GM12864 (cell line): Measurements from ENCODE around the gene SOX9.

Experiments
- DNase-seq: peaks from one replicate; pipeline ENCODE4 v3.0.0-alpha.2; 2011; ENCODE audit warnings: low read depth
- H3K4me3 ChIP-seq: 2 replicates; pipeline ENCODE4 v1.5.1; 2011; ENCODE audit warnings: mild to moderate bottlenecking, low read depth, low read length, control low read depth
- TF ChIP-seq, protein P1 (sequence below): IDR thresholded peaks from 2 replicates; pipeline ENCODE4 v1.5.1; 2011; ENCODE audit warnings: low read depth, mild to moderate bottlenecking, moderate library complexity, low read length, control low read depth, inconsistent platforms; ENCODE audit errors: missing control alignments

The SOX9 gene

GRCh38 chr17:72163474-72163873, 42.7 kb downstream of the SOX9 start:
- no peak for DNase-seq
- no peak overlapping the region for H3K4me3 ChIP-seq
- TF ChIP-seq, protein P1, sequence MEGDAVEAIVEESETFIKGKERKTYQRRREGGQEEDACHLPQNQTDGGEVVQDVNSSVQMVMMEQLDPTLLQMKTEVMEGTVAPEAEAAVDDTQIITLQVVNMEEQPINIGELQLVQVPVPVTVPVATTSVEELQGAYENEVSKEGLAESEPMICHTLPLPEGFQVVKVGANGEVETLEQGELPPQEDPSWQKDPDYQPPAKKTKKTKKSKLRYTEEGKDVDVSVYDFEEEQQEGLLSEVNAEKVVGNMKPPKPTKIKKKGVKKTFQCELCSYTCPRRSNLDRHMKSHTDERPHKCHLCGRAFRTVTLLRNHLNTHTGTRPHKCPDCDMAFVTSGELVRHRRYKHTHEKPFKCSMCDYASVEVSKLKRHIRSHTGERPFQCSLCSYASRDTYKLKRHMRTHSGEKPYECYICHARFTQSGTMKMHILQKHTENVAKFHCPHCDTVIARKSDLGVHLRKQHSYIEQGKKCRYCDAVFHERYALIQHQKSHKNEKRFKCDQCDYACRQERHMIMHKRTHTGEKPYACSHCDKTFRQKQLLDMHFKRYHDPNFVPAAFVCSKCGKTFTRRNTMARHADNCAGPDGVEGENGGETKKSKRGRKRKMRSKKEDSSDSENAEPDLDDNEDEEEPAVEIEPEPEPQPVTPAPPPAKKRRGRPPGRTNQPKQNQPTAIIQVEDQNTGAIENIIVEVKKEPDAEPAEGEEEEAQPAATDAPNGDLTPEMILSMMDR, result no peak

DNA sequence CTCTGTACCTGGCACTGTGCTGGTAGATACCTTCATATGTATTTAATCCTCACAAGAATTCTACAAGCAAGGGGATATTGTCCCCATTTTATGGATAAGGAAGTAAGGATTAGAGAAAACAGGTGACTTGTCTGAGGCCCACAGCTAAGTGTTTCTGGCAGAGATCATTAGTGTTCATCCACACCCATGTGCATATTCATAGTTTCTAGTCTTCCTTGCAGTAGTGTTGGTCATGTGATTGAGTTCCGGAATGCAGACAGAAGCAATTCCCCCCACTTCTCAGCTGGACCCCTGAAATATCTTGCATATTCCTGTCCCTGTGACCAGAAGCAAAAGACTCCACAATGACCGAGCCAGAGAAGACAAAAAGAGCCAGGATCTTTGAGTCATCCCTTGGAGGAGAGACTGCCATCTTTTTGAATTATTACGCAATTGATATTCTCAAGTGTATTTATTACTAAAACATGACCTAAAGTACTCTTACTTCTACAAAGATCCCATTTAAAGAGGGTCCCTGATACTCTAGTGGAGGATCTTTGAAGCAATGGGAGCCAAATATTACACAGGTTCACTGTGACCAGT, 43.4 kb downstream of the SOX9 start:
- no peak overlapping the region for H3K4me3 ChIP-seq
- TF ChIP-seq, protein P1, result no peak
- no peak for DNase-seq

- TF ChIP-seq, protein P1, result no peak
- H3K4me3 ChIP-seq, result no peak overlapping the region
- no peak for DNase-seq
These were observed 44.5 kb downstream of the SOX9 start for GRCh38 chr17:72165192-72165866.

DNA sequence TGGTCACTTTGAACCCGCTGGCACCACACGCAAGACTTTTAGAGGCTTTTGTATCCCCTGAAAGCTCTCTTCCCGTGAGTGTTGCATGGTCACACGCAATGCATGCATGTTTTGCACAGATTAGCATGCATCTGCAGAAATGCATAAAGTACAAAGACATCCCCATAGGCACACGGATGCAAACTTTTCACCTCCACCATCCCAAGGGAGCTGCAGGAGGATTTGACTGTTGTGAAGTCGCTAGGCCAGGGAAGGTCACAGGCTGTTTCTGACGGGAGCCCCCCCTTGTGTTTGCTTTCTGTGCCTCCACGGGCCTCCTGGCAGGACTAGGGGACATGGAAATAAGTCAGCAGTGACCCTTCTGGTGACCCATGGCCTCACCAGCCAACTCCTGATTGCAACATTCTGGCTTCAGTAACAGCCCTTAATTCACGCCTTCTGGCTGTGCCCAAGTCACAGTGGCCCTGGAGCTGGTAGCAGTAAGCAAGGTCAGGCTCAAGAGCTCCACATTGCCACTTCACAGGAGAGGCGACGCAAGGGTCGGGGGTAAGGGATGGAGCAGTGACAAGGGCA, 45.1 kb downstream of the SOX9 start:
- DNase-seq, result no peak
- TF ChIP-seq, protein P1, result no peak
- no peak overlapping the region for H3K4me3 ChIP-seq

DNA sequence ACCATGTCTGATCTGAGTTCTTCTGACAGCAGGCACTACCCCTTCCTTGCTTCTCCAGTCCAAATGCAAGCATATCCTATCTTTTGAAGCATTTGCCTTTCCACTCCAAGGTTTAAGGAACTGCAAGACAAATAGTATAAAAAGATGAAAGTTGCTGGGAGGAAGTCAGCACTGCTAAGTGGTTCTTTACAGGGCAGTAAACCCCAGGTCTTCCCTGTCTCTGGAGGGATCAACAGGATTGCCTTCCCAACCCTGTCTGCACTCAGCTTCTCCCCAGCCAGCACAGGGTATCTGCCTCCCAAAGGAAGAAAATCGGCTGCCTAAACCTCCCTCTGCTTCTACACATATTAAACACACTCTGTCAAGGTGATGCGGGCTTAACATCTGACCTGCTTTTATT, 46.8 kb downstream of the SOX9 start:
- TF ChIP-seq, protein P1, result no peak
- H3K4me3 ChIP-seq, result no peak overlapping the region
- DNase-seq, result no peak

- DNase-seq, result no peak
- TF ChIP-seq, protein P1, result no peak
These were observed 49.0 kb downstream of the SOX9 start for GRCh38 chr17:72169823-72170222.

More at GRCh38 chr17:72169823-72170222, 49.0 kb downstream of the SOX9 start:
- H3K4me3 ChIP-seq, result no peak overlapping the region
